Measurements from ENCODE around the gene UACA.
"Not testable (repeated sequence)": the region's sequence is repeated elsewhere in the genome, so short reads cannot be mapped to it uniquely, and the experiment has no call there.

Gene UACA

GRCh38 chr15:70748281-70748747 is 15.0 kb downstream of the UACA start:
- Histone ChIP-seq H3K27me3 (no peaks in the 10 kb centered on the region), H3K27ac (peak overlapping the region; percentile 3 to 14), H3K9me3 (no peaks in the 10 kb centered on the region), H3K4me1 (peaks cover 0 to 79% (median 43%) of the 10 kb centered on the region in 4 donors), H3K4me3 (no peak overlapping the region), H3K36me3 (no peaks in the 10 kb centered on the region)
- DNase-seq = peak; percentile 90 to 91
- intact Hi-C loops (cut with DNase I; ENCODE audit: low total_unique reads) = no loop called here
- TF ChIP-seq CTCF (IDR thresholded peaks at IDR 0.05) = no peak

GRCh38 chr15:70746598-70746997 is 16.8 kb downstream of the UACA start:
- intact Hi-C loops (cut with DNase I; ENCODE audit: low total_unique reads); DNase-seq; H3K4me3 ChIP-seq; H3K27me3 ChIP-seq; H3K9me3 ChIP-seq; H3K36me3 ChIP-seq; H3K27ac ChIP-seq: not testable (repeated sequence)
- peaks cover 0 to 79% (median 46%) of the 10 kb centered on the region in 4 donors for H3K4me1 ChIP-seq

DNA sequence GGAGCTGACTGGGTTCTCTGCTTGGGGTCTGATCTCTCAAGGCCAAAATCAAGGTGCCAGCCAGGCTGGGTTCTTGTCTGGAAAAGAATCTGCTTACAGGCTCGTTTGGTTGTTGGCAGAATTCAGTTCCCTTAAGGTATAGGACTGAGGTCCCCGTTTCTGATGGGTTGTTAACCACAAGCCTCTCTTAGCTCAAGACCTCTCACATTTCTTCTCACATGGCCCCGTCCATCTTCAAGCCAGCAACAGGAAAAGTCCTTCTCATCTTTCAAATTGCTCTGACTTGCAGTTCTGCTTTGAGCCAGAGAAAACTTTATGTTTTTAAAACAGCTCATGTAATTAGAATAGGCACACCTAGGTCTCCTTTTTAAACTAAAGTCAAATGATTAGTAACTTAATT is 20.4 kb downstream of the UACA start:
- no peaks in the 10 kb centered on the region for H3K27me3 ChIP-seq
- no peaks in the 10 kb centered on the region for H3K36me3 ChIP-seq
- peak overlapping the region in 1 of 2 donors; percentile 51 for H3K4me3 ChIP-seq
- H3K4me1 ChIP-seq = peaks cover 0 to 74% (median 38%) of the 10 kb centered on the region in 4 donors
- TF ChIP-seq CTCF (IDR thresholded peaks at IDR 0.05) = no peak
- no peaks in the 10 kb centered on the region for H3K9me3 ChIP-seq
- DNase-seq = no peak
- intact Hi-C loops (cut with DNase I; ENCODE audit: low total_unique reads) = no loop called here
- H3K27ac ChIP-seq = peak overlapping the region; percentile 60 to 66

DNA sequence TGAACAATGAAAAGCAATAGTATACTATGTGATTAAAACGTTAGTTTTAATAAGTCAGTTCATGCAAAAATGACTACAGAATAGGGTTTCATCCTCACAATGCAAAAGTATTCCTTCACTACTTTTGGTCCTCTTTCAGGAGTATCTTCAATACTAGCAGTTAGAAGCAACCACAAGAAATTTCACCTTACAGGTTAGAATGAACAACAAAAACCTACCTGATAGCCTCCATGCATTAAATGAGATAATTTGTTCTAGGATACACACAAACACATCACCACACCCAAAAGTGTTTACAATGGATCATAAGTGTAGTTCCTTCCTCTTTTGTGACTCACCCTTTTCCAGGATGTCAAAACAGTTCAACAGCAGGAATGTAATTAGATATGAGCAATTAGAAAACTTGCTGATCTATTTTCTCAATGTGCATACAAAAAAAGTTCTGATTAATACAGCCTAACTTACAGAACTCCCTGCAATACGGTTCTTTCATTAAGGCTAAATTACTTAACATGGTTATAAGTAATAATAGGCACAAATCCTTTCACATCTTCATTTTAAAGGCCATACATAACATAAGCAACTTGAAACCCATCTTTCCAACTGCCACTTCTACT is 21.6 kb downstream of the UACA start:
- Histone ChIP-seq H3K27ac (peak overlapping the region; percentile 60 to 66), H3K4me3 (no peak overlapping the region), H3K27me3 (no peaks in the 10 kb centered on the region), H3K36me3 (no peaks in the 10 kb centered on the region), H3K4me1 (peaks cover 0 to 76% (median 40%) of the 10 kb centered on the region in 4 donors), H3K9me3 (no peaks in the 10 kb centered on the region)
- no peak for TF ChIP-seq CTCF (IDR thresholded peaks at IDR 0.05)
- DNase-seq = no peak
- intact Hi-C loops (cut with DNase I; ENCODE audit: low total_unique reads) = no loop called here

- DNase-seq = peak; percentile 84 to 87
- Histone ChIP-seq H3K27me3 (no peaks in the 10 kb centered on the region), H3K36me3 (no peaks in the 10 kb centered on the region), H3K4me1 (peaks cover 0 to 82% (median 41%) of the 10 kb centered on the region in 4 donors), H3K27ac (peak overlapping the region; percentile 48 to 60), H3K9me3 (no peaks in the 10 kb centered on the region), H3K4me3 (no peak overlapping the region)
- no peak for TF ChIP-seq CTCF (IDR thresholded peaks at IDR 0.05)
- intact Hi-C loops (cut with DNase I; ENCODE audit: low total_unique reads) = no loop called here
Observed at GRCh38 chr15:70741107-70741531, 22.2 kb downstream of the UACA start.

GRCh38 chr15:70735040-70735439 is 28.3 kb downstream of the UACA start:
- H3K27ac ChIP-seq; intact Hi-C loops (cut with DNase I; ENCODE audit: low total_unique reads); H3K36me3 ChIP-seq; H3K9me3 ChIP-seq; H3K27me3 ChIP-seq; DNase-seq; H3K4me3 ChIP-seq: not testable (repeated sequence)
- H3K4me1 ChIP-seq = peaks cover 0 to 42% (median 8%) of the 10 kb centered on the region in 4 donors
